Measurements from ENCODE around the gene RAD51B.
"Not testable (repeated sequence)": the region's sequence is repeated elsewhere in the genome, so short reads cannot be mapped to it uniquely, and the experiment has no call there.

The RAD51B gene

GRCh38 chr14:67987606-67988005 is 168.0 kb downstream of the RAD51B start:
- no peak for DNase-seq

- DNase-seq: not testable (repeated sequence)
These were observed 168.6 kb downstream of the RAD51B start for GRCh38 chr14:67988210-67988609.

DNA sequence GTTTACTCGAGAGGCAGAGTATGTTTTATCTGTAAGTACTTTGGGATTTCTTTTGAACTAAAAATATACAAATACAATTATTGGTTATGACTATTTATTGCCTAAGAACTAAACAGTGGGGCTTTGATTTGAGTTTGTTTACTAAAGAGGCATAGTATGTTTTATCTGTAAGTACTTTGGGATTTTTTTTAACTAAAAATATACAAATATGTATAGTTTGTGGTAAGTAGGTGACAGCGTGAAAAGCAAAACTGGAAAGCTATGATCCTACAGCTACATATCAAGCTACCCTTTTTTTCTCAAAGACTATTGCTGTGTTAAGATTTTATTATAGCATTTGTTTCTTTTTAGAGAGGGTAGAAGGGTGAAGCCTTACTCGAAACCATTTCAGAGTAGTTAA is 171.0 kb downstream of the RAD51B start:
- DNase-seq: no peak

GRCh38 chr14:67994531-67994930 is 175.0 kb downstream of the RAD51B start:
- no peak for DNase-seq

DNA sequence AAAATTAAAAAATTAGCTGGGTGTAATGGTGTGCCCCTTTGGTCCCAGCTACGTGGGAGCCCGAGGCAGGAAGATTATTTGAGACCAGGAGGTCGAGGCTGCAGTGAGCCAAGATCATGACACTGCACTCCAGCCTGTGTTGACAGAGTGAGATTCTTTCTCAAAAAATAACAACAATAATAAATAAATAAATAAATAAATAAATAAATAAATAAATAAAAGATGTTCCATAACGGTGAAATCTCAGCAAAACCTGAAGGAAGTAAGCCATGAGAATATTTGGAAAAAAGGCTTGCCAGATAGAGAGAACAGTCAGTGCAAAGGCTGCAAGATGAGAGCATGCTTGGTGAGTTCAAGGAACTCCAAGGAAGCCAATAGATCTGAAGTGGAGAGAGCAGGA is 176.7 kb downstream of the RAD51B start:
- DNase-seq: no peak

GRCh38 chr14:67998834-67999233 is 179.3 kb downstream of the RAD51B start:
- DNase-seq: no peak

DNA sequence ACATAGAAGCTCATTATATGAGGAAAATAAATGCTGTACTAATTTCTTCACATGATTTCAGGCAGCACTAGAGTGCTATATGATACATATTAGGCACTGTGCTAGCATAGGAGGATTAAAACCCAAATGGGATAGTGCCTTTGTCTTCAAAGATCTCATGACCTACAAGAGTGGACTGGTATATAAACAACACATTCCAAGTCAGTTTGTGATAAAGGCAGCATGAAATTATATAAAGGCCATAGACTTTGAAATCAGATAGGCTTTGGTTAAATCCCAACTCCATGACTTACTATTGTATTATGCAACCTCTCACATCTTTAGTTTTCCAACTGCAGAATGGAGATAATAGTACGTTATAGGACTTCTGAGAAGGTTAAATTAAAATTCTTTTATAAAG is 179.7 kb downstream of the RAD51B start:
- no peak for DNase-seq

DNA sequence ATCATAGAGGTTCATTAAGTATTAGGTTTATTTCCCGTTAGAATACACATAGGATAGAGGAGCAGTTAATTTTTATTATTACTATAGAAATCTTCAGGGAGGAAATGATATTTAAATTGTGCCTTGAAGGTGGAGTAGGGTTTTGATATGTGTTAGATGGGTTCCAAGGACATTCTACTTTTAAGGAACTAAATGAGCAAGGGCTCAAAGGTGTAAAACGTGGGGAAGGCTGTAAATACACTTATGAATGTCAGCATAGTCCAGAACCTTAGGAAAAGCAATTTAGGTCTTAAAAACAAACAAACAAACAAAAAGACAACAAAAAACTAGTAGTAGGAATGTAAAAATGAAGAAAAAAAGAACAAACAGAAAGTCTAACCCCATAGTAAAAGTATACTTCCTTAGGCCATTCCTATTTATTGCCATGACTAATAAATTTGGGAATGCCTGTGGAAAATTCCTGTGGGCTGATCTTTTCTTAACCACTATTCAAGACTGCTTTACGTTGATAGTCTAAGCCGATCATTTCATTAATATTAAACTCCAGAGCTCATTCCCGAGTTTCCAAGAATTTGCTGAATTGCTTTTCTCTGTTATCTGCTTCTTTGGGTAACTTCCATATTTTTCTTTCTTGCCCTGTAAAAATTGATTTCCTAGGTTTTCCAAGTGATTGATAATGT is 180.3 kb downstream of the RAD51B start:
- DNase-seq: no peak

GRCh38 chr14:68000511-68000910 is 180.9 kb downstream of the RAD51B start:
- DNase-seq: no peak

- no peak for DNase-seq
These were observed 188.9 kb downstream of the RAD51B start for GRCh38 chr14:68008491-68008890.

- no peak for DNase-seq
These were observed 191.9 kb downstream of the RAD51B start for GRCh38 chr14:68011406-68012028.

- no peak for DNase-seq
These were observed 193.3 kb downstream of the RAD51B start for GRCh38 chr14:68012871-68013270.

- no peak for DNase-seq
These were observed 193.7 kb downstream of the RAD51B start for GRCh38 chr14:68013326-68013725.

DNA sequence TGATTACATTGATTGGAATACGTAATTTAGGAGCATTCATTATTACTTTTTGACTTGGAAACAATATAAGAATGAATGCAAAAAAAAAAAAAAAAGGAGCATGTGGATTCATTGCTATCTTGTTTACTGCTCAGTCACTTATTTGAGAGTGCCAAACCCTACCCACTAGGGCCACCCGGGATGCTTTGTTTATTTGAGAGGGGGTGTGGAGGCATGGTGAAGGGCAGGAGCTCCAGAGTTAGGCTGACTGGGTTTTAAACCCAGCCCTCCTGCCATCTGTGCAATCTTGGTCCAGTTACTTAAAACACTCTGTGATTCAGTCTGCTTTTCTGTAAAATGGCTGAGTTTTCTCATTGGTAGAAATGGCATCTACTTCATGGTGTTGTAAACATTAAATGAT is 195.2 kb downstream of the RAD51B start:
- DNase-seq: no peak

GRCh38 chr14:68015356-68016254 is 196.0 kb downstream of the RAD51B start:
- no peak for DNase-seq

GRCh38 chr14:68016255-68016914 is 196.8 kb downstream of the RAD51B start:
- DNase-seq: no peak

DNA sequence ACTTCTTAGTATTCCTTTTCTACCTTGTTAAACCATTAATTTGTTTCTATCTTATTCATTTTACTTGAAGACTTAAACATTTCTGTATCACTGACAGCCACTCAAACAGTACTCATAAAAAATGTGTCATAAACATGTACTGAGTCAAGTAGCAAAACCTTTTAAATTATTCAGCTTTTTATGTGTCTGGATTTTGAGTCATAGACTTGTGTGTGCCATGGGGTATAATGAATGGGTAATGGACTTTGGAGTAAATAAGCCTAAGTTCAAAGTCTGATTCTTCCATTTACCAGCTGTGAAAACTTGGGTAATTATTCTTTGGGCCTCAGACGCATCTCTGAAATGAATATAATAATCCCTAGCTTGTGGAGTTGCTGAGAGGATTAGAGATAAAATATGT is 199.0 kb downstream of the RAD51B start:
- no peak for DNase-seq

DNA sequence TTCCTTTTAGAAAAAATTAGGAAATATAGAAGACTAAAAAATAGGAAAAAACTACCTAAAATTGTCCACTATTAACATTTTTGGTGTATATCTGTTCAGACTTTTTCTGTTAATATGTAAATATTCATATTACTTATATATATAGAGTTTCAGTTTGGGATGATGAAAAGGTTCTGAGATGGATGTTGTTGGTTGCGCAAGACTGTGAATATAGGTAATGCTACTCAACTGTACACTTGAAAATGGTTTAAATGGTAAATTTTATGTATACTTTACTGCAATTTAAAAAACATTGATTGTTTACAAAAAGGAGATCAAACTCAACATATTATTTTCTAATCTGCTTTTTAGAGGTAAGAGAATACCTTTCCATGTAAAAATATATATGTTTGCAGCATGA is 200.9 kb downstream of the RAD51B start:
- DNase-seq: no peak

GRCh38 chr14:68020999-68021663 is 201.6 kb downstream of the RAD51B start:
- no peak for DNase-seq

- no peak for DNase-seq
These were observed 207.7 kb downstream of the RAD51B start for GRCh38 chr14:68027276-68027675.

DNA sequence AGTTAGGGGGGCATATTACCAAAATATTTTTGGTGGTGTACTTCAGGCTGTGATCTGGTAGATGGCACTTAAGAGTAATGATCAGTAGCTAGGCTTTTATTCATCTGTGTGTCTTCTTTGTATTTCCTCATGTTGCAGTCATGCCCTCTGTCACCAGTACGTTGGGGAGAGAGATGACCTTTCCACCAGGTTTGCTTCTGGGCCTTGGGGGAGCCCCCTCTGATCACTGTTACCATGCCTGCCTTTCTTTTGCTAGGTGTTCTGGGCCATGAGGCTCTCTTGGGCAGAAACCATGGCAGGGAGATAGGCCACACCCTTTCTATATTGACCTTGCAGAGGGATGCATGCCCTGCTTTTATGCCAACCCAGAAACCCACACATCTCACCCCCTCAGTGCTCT is 208.5 kb downstream of the RAD51B start:
- no peak for DNase-seq

DNA sequence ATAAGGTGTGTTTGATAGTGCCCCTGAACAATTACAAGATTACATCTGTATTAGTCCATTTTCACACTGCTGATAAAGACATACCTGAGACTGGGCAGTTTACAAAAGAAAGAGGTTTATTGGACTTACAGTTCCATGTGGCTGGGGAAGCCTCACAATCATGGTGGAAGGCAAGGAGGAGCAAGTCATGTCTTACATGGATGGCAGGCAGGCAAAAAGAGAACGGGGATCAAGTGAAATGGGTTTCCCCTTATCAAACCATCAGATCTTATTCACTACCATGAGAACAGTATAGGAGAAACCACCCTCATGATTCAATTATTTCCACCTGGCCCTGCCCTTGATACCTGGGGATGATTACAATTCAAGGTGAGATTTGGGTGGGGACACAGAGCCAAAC is 211.4 kb downstream of the RAD51B start:
- not testable (repeated sequence) for DNase-seq

- DNase-seq: no peak
These were observed 212.6 kb downstream of the RAD51B start for GRCh38 chr14:68032154-68032553.
